HG02840 (cell line): Measurements from ENCODE around the gene TM6SF1.
"Not testable (repeated sequence)": the region's sequence is repeated elsewhere in the genome, so short reads cannot be mapped to it uniquely, and the experiment has no call there.

ENCODE experiments used
- ATAC-seq: cut with Tn5 transposase; IDR thresholded peaks from one replicate; pipeline ENCODE4 v1.9.1; 2021; ENCODE audit warnings: mild to moderate bottlenecking, moderate library complexity, moderate number of reproducible peaks; ENCODE audit not compliant: unreplicated experiment, low FRiP score

TM6SF1 gene

GRCh38 chr15:83085864-83086552, 21.4 kb upstream of the TM6SF1 start:
- ATAC-seq: not testable (repeated sequence)

- ATAC-seq: no peak
Measured at GRCh38 chr15:83087576-83087975, 19.9 kb upstream of the TM6SF1 start.

- ATAC-seq: no peak
Measured at GRCh38 chr15:83088876-83089275, 18.6 kb upstream of the TM6SF1 start.

GRCh38 chr15:83090465-83090864, 17.0 kb upstream of the TM6SF1 start:
- no peak for ATAC-seq

GRCh38 chr15:83091965-83092308, 15.5 kb upstream of the TM6SF1 start:
- not testable (repeated sequence) for ATAC-seq

GRCh38 chr15:83092309-83092976, 15.0 kb upstream of the TM6SF1 start:
- ATAC-seq: peak; percentile 67

- ATAC-seq: no peak
Measured at GRCh38 chr15:83094583-83094982, 12.9 kb upstream of the TM6SF1 start.

- ATAC-seq: no peak
Measured at GRCh38 chr15:83098079-83098478, 9.4 kb upstream of the TM6SF1 start.

GRCh38 chr15:83099290-83099689, 8.2 kb upstream of the TM6SF1 start:
- no peak for ATAC-seq

GRCh38 chr15:83100097-83100646, 7.3 kb upstream of the TM6SF1 start:
- ATAC-seq: no peak

GRCh38 chr15:83102346-83102745, 5.1 kb upstream of the TM6SF1 start:
- ATAC-seq: no peak

GRCh38 chr15:83104141-83104540, 3.3 kb upstream of the TM6SF1 start:
- ATAC-seq: no peak

GRCh38 chr15:83105440-83105839, 2.0 kb upstream of the TM6SF1 start:
- no peak for ATAC-seq

GRCh38 chr15:83107841-83108181, 366 bp downstream of the TM6SF1 start:
- ATAC-seq: no peak

- peak; percentile 54 for ATAC-seq
Measured at GRCh38 chr15:83108266-83109219, 1.1 kb downstream of the TM6SF1 start.

GRCh38 chr15:83109532-83109931, 2.1 kb downstream of the TM6SF1 start:
- ATAC-seq: no peak

- ATAC-seq: no peak
Measured at GRCh38 chr15:83110381-83110780, 2.9 kb downstream of the TM6SF1 start.

GRCh38 chr15:83111149-83111548, 3.7 kb downstream of the TM6SF1 start:
- ATAC-seq: no peak

GRCh38 chr15:83112233-83112955, 4.9 kb downstream of the TM6SF1 start:
- ATAC-seq: no peak

- no peak for ATAC-seq
Measured at GRCh38 chr15:83112956-83113299, 5.5 kb downstream of the TM6SF1 start.
